ENCODE measurements around the gene SPOUT1.
A peak's percentile ranks its signal among the peaks of the same experiment; 100 is the strongest.
"Not testable (repeated sequence)": the region's sequence is repeated elsewhere in the genome, so short reads cannot be mapped to it uniquely, and the experiment has no call there.

The SPOUT1 gene, protein sequence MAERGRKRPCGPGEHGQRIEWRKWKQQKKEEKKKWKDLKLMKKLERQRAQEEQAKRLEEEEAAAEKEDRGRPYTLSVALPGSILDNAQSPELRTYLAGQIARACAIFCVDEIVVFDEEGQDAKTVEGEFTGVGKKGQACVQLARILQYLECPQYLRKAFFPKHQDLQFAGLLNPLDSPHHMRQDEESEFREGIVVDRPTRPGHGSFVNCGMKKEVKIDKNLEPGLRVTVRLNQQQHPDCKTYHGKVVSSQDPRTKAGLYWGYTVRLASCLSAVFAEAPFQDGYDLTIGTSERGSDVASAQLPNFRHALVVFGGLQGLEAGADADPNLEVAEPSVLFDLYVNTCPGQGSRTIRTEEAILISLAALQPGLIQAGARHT

DNA sequence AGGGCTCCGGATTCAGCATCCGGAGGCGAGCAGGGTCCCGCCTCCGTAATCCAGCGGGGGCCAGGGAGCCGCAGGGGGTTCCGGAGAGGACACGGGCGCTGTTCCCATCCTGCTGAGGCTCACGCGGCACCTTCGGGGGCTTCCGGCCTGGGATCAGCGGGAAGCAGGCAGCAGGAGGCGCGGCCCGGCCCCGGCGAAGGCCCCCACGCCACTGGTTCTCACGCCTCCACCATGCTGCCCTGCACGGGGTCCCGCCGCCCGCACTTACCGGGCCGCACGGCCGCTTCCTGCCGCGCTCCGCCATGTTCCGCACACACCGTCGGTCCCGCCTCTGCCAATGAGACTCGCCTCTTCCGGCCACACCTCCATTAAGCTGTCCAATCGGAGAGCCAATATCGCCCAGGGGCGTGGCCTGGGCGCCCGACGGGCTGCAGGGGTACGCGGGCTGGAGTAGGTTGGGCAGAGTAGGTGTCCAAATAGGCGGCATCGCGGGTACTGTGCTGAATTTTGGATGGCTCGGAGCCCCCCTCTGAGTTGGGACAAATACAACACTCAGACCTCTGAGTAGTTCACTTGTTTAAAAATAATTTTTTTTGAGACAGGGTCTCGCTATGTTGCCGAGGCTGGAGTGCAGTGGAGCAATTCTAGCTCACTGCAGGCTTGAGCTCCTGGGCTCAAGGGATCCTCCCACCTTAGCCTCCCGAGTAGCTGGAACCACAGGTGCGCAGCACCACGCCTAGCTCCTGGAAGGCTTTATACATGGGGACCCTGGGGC lies at the start of gene SPOUT1:
SPOUT1 (minus strand) TSS at position 318 of the 775 bp plus-strand sequence; CDS start at position 304, 14 bp downstream.
- Histone ChIP-seq H3K9ac (ENCODE audit: low read length) (peak within 1 kb of the TSS; percentile 89), H3K27me3 (replicated peaks; ENCODE audit: insufficient read depth, low read length) (no peaks in the 10 kb centered on the region), H3K36me3 (replicated peaks; ENCODE audit: insufficient read depth, low read length) (no peaks in the 10 kb centered on the region; the same call in 1 of the 2 replicates), H3K4me1 (ENCODE audit: low read length) (0 out of 2 replicates have a peak, but pooled peaks cover 4% of the 10 kb centered on the region), H3K4me3 (ENCODE audit: low read length) (peak within 1 kb of the TSS; percentile 92), H3K9me2 (replicated peaks; ENCODE audit: insufficient read depth, low read length) (no peaks in the 10 kb centered on the region), H3K79me2 (ENCODE audit: low read length) (peaks cover 24% of the 10 kb centered on the region), H4K20me1 (ENCODE audit: insufficient read depth, low read length) (no peaks in the 10 kb centered on the region), H3K27ac (ENCODE audit: low read length) (peak within 1 kb of the TSS; percentile 20; the same call in 1 of the 2 replicates), H3K9me3 (replicated peaks; ENCODE audit: insufficient read depth, low read length) (no peaks in the 10 kb centered on the region), H3F3A (ENCODE audit: insufficient read depth, low read length) (peaks cover 6% of the 10 kb centered on the region; the same call in 1 of the 2 replicates), H2AFZ (ENCODE audit: low read length) (peak within 1 kb of the TSS; percentile 85), H3K4me2 (ENCODE audit: low read depth, low read length) (peak within 1 kb of the TSS; percentile 96)
- peak; percentile 94 for DNase-seq
- no peak for TF ChIP-seq EZH2 (optimal IDR thresholded peaks at IDR 0.05; ENCODE audit: low read depth, low read length)
- no peak for TF ChIP-seq EZH2phosphoT487 (IDR thresholded peaks at IDR 0.05; ENCODE audit: low read length)
- TF ChIP-seq, protein P1, sequence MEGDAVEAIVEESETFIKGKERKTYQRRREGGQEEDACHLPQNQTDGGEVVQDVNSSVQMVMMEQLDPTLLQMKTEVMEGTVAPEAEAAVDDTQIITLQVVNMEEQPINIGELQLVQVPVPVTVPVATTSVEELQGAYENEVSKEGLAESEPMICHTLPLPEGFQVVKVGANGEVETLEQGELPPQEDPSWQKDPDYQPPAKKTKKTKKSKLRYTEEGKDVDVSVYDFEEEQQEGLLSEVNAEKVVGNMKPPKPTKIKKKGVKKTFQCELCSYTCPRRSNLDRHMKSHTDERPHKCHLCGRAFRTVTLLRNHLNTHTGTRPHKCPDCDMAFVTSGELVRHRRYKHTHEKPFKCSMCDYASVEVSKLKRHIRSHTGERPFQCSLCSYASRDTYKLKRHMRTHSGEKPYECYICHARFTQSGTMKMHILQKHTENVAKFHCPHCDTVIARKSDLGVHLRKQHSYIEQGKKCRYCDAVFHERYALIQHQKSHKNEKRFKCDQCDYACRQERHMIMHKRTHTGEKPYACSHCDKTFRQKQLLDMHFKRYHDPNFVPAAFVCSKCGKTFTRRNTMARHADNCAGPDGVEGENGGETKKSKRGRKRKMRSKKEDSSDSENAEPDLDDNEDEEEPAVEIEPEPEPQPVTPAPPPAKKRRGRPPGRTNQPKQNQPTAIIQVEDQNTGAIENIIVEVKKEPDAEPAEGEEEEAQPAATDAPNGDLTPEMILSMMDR (IDR thresholded peaks at IDR 0.05; ENCODE audit: low read length): no peak

DNA sequence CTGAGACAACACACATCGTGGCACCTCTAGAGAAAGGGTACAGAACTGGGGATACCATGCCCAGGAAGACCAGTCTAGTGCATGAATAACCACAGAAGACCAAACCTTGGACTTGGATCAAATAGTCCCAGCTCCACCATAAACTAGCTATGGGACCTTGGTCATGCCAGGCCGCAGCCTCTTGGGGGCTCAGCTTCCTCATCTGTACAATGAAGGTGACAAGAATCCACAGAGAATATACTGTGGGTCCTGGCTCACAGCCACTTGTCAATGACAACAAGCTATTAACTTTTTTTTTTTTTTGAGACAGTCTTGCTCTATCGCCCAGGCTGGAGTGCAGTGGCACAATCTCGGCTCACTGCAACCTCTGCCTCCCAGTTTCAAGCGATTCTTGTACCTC lies 48.3 kb upstream of the SPOUT1 start:
- Histone ChIP-seq H3K9me2 (replicated peaks; ENCODE audit: insufficient read depth, low read length) (no peaks in the 10 kb centered on the region), H3K27ac (ENCODE audit: low read length) (no peak overlapping the region)

DNA sequence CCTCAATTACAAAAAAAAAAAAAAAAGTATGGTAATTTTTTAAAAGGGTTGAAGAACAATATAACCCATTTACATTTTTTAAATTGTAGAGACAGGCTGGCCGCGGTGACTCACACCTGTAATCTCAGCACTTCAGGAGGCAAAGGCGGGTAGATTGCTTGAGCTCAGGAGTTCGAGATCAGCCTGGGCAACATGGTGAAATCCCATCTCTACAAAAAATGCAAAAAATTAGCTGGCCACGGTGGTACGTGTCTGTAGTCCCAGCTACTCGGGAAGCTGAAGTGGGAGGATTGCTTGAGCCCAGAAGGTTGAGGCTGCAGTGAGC lies 41.3 kb upstream of the SPOUT1 start:
- H3K9me3 ChIP-seq (replicated peaks; ENCODE audit: insufficient read depth, low read length); H3K9me2 ChIP-seq (replicated peaks; ENCODE audit: insufficient read depth, low read length); H3K27me3 ChIP-seq (replicated peaks; ENCODE audit: insufficient read depth, low read length); DNase-seq; H3K4me2 ChIP-seq (ENCODE audit: low read depth, low read length); H3K27ac ChIP-seq (ENCODE audit: low read length); H3K4me3 ChIP-seq (ENCODE audit: low read length); H3F3A ChIP-seq (ENCODE audit: insufficient read depth, low read length); H4K20me1 ChIP-seq (ENCODE audit: insufficient read depth, low read length); H3K36me3 ChIP-seq (replicated peaks; ENCODE audit: insufficient read depth, low read length); H2AFZ ChIP-seq (ENCODE audit: low read length); H3K79me2 ChIP-seq (ENCODE audit: low read length); H3K4me1 ChIP-seq (ENCODE audit: low read length); H3K9ac ChIP-seq (ENCODE audit: low read length): not testable (repeated sequence)

More for the DNA sequence above, 48.3 kb upstream of the SPOUT1 start:
- peaks cover 6% of the 10 kb centered on the region for H3F3A ChIP-seq (ENCODE audit: insufficient read depth, low read length)
- no peaks in the 10 kb centered on the region for H3K36me3 ChIP-seq (replicated peaks; ENCODE audit: insufficient read depth, low read length)
- no peaks in the 10 kb centered on the region for H3K9me3 ChIP-seq (replicated peaks; ENCODE audit: insufficient read depth, low read length)
- TF ChIP-seq, protein P1 (IDR thresholded peaks at IDR 0.05; ENCODE audit: low read length): no peak
- TF ChIP-seq EZH2phosphoT487 (IDR thresholded peaks at IDR 0.05; ENCODE audit: low read length): no peak
- no peak for TF ChIP-seq EZH2 (optimal IDR thresholded peaks at IDR 0.05; ENCODE audit: low read depth, low read length)
- no peak overlapping the region for H3K4me2 ChIP-seq (ENCODE audit: low read depth, low read length)
- H3K4me3 ChIP-seq (ENCODE audit: low read length): no peak overlapping the region
- H3K9ac ChIP-seq (ENCODE audit: low read length): no peak overlapping the region
- no peak overlapping the region for H2AFZ ChIP-seq (ENCODE audit: low read length)
- no peaks in the 10 kb centered on the region for H4K20me1 ChIP-seq (ENCODE audit: insufficient read depth, low read length)
- no peak for DNase-seq
- H3K79me2 ChIP-seq (ENCODE audit: low read length): peaks cover 32% of the 10 kb centered on the region
- no peaks in the 10 kb centered on the region for H3K27me3 ChIP-seq (replicated peaks; ENCODE audit: insufficient read depth, low read length)
- no peaks in the 10 kb centered on the region for H3K4me1 ChIP-seq (ENCODE audit: low read length)

Measured in MM.1S (cell line).